CD1c-positive myeloid dendritic cell (primary cell): ENCODE results near the gene CRABP2.
A peak's percentile ranks its signal among the peaks of the same experiment; 100 is the strongest.

Experiments
- DNase-seq: peaks from one replicate; pipeline ENCODE4 v3.0.0-alpha.2; 2016; ENCODE audit errors: extremely low spot score

CRABP2 gene

DNA sequence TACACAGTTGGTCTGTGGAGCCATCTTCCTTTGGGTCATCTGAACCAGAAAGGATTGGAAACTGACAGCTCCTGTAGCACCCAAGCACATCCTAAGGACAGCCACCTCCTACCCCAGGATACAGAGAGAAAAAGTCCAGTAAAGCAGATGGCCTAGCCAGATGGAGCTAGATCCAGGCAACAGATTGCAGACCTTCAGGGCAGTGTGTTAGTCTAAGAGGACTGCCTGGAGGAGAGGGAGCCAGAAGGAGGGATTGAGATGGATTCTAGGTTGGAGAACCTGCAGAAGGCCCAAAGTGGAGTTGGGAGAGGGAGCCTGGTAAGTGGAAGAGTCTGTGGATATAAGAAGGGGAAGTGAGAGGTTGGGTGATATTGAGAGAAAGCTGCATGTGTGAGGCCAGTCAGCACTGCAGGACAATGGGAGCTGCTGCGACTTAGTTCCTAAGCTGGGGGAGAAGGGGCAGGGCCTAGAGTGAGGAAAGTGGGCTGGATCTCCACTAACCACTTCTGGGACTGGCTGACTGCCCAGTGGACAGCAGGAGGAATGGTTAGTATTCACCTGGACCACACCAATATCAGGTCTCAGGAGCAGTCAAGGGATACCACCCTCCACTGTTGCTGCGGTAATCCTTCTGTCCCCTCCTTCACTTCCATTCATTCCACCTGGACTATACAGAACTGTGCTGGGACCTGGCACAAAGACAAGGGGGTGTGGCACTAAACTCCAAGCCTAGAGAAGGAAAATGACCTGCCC lies 50.1 kb downstream of the CRABP2 start:
- peak; percentile 41 for DNase-seq

DNA sequence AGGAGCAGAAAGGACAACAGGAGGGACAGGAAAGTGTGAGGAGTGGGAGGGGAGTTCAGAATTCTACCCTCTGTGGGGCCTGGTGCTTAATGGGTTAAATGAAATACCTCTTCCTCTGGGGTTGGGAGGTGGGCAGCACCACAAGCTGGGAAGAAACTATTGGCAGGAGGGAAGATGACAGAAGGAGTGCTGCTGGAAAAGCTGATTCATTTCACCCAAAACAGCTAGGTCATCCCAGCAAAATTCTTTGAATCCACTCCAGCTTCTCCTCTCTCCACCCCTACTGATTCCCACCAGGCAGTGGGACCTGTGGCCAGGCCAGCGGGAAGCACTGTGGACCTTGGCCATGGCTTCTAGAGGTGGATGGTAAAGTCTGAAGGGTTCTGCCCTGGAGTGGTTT lies 50.7 kb downstream of the CRABP2 start:
- DNase-seq, result no peak

DNA sequence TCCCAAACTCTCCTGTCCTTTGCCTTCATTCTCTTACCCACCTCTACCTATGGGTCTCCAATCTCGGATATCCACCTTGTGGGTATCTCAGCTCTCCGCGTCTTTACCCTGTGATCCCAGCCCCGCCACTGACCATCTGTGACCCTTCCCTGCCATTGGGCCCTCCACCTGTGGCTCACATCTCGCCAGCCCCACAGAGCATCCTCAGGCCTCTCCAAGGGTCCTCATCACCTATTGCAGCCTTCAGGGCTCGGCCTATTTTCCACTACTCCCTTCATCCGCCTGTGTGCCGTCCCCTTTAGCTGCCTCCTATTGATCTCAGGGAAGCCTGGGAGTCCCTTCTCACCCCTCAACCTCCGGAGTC lies 52.4 kb downstream of the CRABP2 start:
- DNase-seq, result no peak

DNA sequence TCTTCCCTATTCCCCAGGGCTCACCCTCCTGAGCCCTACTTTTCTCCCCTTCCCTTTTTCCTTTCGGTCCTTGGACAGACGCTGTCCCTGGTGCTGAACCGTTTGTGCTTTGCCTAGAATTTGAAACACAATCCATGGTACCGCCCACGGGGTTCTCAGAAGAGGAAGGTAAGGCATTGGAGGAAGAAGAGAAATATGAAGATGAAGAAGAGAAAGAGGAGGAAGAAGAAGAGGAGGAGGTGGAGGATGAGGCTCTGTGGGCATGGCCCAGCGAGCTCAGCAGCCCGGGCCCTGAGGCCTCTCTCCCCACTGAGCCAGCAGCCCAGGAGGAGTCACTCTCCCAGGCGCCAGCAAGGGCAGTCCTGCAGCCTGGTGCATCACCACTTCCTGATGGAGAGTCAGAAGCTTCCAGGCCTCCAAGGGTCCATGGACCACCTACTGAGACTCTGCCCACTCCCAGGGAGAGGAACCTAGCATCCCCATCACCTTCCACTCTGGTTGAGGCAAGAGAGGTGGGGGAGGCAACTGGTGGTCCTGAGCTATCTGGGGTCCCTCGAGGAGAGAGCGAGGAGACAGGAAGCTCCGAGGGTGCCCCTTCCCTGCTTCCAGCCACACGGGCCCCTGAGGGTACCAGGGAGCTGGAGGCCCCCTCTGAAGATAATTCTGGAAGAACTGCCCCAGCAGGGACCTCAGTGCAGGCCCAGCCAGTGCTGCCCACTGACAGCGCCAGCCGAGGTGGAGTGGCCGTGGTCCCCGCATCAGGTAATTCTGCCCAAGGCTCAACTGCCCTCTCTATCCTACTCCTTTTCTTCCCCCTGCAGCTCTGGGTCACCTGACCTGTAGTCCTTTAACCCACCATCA lies 53.0 kb downstream of the CRABP2 start:
- DNase-seq, result peak; percentile 61
